Fibroblast of lung (primary cell): Measurements from ENCODE around the gene RASSF7. TPM values are rescaled to one million over a fixed set of nuclear protein-coding genes. Genes with fewer than 3 reads are reported as not detected.

ENCODE experiments used
- DNase-seq, 2 donors: peaks; one replicate each; pipeline versions ENCODE4 v3.0.0 to v3.0.0-alpha.2; 2010; ENCODE audit warnings: low read depth in 2 of 2
- H2AFZ ChIP-seq: 2 replicates; pipeline ENCODE4 v1.5.1; 2012; ENCODE audit warnings: low read length, control low read depth, inconsistent platforms
- H3K27ac ChIP-seq: 2 replicates; pipeline ENCODE4 v1.5.1; 2011; ENCODE audit warnings: low read length, control low read depth; ENCODE audit not compliant: insufficient read depth
- H3K27me3 ChIP-seq: 2 replicates; pipeline ENCODE4 v1.5.1; 2011; ENCODE audit warnings: mild to moderate bottlenecking, low read length; ENCODE audit not compliant: control insufficient read depth, insufficient read depth
- H3K36me3 ChIP-seq: 2 replicates; pipeline ENCODE4 v1.5.1; 2011; ENCODE audit warnings: low read length; ENCODE audit not compliant: control insufficient read depth, insufficient read depth
- H3K4me1 ChIP-seq: 2 replicates; pipeline ENCODE4 v1.5.1; 2011; ENCODE audit warnings: low read length; ENCODE audit not compliant: control insufficient read depth, insufficient read depth; ENCODE audit errors: extremely low read depth
- H3K4me2 ChIP-seq: 2 replicates; pipeline ENCODE4 v1.5.1; 2011; ENCODE audit warnings: low read length, control low read depth; ENCODE audit not compliant: insufficient read depth; ENCODE audit errors: extremely low read depth
- H3K4me3 ChIP-seq, 4 experiments: fragments of 200-600 bp in 1 of 4; sonication (generic) in 1 of 4; replicated peaks in 1 of 4; 2 replicates each; pipeline ENCODE4 v1.5.1; 2011 to 2016; ENCODE audit warnings: low read length in 4 of 4, low read depth in 3 of 4, mild to moderate bottlenecking in 3 of 4, control low read depth in 2 of 4, inconsistent platforms in 1 of 4, mixed read lengths in 1 of 4; ENCODE audit not compliant: insufficient read depth in 1 of 4; ENCODE audit errors: control extremely low read depth in 1 of 4
- H3K79me2 ChIP-seq: 2 replicates; pipeline ENCODE4 v1.5.1; 2012; ENCODE audit warnings: mild to moderate bottlenecking, low read length, inconsistent platforms; ENCODE audit not compliant: control insufficient read depth, insufficient read depth
- H3K9ac ChIP-seq: 2 replicates; pipeline ENCODE4 v1.5.1; 2011; ENCODE audit warnings: mild to moderate bottlenecking, low read length, control low read depth; ENCODE audit not compliant: insufficient read depth
- H3K9me3 ChIP-seq: 2 replicates; pipeline ENCODE4 v1.5.1; 2012; ENCODE audit warnings: low read depth, low read length; ENCODE audit not compliant: control insufficient read depth, insufficient read depth
- H4K20me1 ChIP-seq: 2 replicates; pipeline ENCODE4 v1.5.1; 2011; ENCODE audit warnings: low read length; ENCODE audit not compliant: control insufficient read depth, insufficient read depth; ENCODE audit errors: extremely low read depth
- CTCF ChIP-seq, 2 donors: IDR thresholded peaks in 1 of 2; conservative IDR thresholded peaks in 1 of 2; 1 replicate in 1 of 2; 2 replicates in 1 of 2; pipeline ENCODE4 v1.5.1; 2011 to 2012; ENCODE audit warnings: low read length in 2 of 2, control low read depth in 1 of 2, inconsistent platforms in 1 of 2, low read depth in 1 of 2, mild to moderate bottlenecking in 1 of 2
- EZH2 ChIP-seq: IDR thresholded peaks from 2 replicates; pipeline ENCODE4 v1.5.1; 2012; ENCODE audit warnings: low read length, control low read depth, mild to moderate bottlenecking; ENCODE audit errors: missing control alignments
- polyA minus RNA-seq: library from RNA; depleted of rRNA, polyadenylated mRNA; stranded (reverse); fragments of >200 nt; gene quantifications from 2 replicates; pipeline ENCODE4 v1.2.3, GENCODE V29; 2011; ENCODE audit warnings: low replicate concordance
- polyA plus RNA-seq, 2 donors: library from polyadenylated mRNA; depleted of rRNA in 1 of 2; stranded (reverse) in 1 of 2; unstranded in 1 of 2; fragments of >200 nt; gene quantifications; 2 replicates each; pipeline ENCODE4 v1.2.1, GENCODE V29; 2011 to 2012; ENCODE audit warnings: missing spikeins in 1 of 2
- total RNA-seq: library from RNA; depleted of rRNA; stranded (reverse); fragments of >200 nt; gene quantifications from 2 replicates; pipeline ENCODE4 v1.2.1, GENCODE V29; 2014

Gene RASSF7, protein sequence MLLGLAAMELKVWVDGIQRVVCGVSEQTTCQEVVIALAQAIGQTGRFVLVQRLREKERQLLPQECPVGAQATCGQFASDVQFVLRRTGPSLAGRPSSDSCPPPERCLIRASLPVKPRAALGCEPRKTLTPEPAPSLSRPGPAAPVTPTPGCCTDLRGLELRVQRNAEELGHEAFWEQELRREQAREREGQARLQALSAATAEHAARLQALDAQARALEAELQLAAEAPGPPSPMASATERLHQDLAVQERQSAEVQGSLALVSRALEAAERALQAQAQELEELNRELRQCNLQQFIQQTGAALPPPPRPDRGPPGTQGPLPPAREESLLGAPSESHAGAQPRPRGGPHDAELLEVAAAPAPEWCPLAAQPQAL
- 1.5 and 2.8 TPM in 2 replicates for total RNA-seq
- polyA plus RNA-seq = 1.4 and 1.6 TPM in 2 replicates
- polyA plus RNA-seq (2012) = 2.4 and 3.6 TPM in 2 replicates
- 0.47 TPM in 1 of 2 replicates, not detected in the other for polyA minus RNA-seq

DNA sequence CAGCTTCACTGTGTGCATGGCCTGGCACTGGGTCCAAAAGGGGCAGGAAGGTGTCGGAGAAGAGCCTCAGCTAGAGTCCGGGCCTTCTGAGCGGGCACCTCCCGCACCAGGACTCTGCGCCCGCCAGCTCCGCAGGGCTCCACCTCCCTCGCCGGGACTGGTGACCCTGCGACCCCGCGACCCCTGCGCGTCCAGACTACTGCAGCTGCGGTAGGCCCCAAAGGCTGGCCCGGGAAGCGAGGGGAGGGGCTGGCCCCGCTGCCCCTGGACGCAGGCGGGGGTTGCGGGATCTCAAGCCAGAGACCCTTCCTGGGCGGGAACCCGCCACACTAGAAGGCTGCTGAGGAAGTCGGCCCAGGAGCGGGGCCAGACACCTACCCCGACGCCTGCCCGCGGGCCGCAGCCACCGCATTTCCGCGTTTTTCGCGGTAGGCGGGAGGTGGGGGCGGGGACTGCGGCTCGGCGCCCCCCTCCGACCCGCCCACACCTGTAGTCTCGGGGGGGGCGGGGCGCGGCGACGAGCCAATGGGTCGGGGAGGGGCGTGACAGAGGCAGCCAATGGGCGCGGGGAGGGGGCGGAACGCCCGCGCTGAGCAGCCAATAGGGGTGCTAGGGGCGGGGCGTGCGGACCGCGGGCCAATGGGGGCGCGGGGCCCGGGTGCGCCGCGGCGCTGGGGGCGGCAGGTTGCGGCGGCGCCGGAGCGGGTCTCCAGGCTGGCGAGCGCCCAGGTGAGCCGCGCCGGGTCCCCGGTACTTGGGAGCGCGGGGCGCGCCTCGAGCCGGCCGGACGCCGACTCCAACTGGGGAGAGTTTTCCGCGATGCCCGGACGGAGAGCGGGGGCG lies at the start of gene RASSF7, which contains the start of gene LMNTD2:
Gene RASSF7 (plus strand): TSS at position 666 of the 843 bp plus-strand sequence. CDS start 799 bp downstream, outside the sequence.
Gene LMNTD2 (minus strand): TSS at position 434 of the 843 bp plus-strand sequence. CDS start 22 bp downstream, at position 412.
- Histone ChIP-seq H2AFZ (peak within 1 kb of the TSS; percentile 17), H3K9me3 (no peaks in the 10 kb centered on the region), H3K27me3 (peaks cover 20% of the 10 kb centered on the region), H3K27ac (no peak within 1 kb of the TSS), H3K4me2 (peak within 1 kb of the TSS; percentile 96), H3K79me2 (no peaks in the 10 kb centered on the region), H3K36me3 (no peaks in the 10 kb centered on the region), H3K9ac (peak within 1 kb of the TSS; percentile 23), H3K4me3 (peak within 1 kb of the TSS; percentile 19 to 60 (median 56)), H3K4me1 (peaks cover 4% of the 10 kb centered on the region), H4K20me1 (no peaks in the 10 kb centered on the region)
- peak; percentile 64 to 69 for DNase-seq
- no peak for TF ChIP-seq CTCF (conservative IDR thresholded peaks at IDR 0.05 in 1 of 2, IDR thresholded peaks at IDR 0.05 in 1 of 2; ENCODE audit: low read depth in 1 of 2, low read length in 2 of 2)
- TF ChIP-seq EZH2 = no peak

DNA sequence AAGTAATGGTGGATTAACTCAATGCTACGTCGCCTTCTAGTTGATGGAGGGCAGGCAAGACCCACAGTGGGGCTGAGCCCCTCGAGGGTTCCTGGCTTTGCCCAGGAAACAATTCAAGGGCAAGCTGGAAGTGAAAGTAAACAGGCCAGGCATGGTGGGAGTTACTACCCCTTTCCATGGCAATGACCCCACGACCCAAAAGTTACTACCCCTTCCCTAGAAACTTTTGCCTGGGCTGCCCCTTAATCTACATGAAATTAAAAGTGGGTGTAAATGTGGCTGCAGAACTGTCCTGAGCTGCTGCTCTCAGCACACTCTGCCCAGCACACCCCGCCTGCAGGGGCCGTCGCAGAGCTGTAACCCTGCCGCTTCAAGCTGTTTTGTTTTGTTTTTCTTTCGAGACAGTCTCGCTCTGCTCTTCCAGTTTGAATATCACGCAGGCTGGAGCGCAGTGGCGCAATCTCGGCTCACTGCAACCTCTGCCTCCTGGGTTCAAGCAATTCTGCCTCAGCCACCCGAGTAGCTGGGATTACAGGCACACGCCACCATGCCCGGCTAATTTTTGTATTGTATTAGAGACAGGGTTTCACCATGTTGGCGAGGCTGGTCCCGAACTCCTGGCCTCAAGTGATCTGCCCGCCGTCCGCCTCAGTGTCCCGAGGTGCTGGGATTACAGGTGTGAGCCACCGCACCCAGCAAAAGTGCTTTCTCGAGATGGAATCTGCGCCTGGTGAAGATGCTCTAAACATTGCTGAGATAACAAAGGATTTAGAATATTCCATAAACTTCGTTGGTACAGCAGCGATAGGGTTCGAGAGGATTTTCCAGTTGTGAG lies 47.8 kb upstream of the RASSF7 start:
- no peak for DNase-seq
- no peaks in the 10 kb centered on the region for H3K79me2 ChIP-seq
- no peaks in the 10 kb centered on the region for H3K9me3 ChIP-seq

More for the DNA sequence above, 47.8 kb upstream of the RASSF7 start:
- Histone ChIP-seq H3K4me3 (no peak overlapping the region), H3K4me1 (no peaks in the 10 kb centered on the region), H2AFZ (no peak overlapping the region), H3K4me2 (no peak overlapping the region), H3K9ac (no peak overlapping the region), H3K27me3 (no peaks in the 10 kb centered on the region), H3K36me3 (peaks cover 2% of the 10 kb centered on the region), H4K20me1 (no peaks in the 10 kb centered on the region), H3K27ac (no peak overlapping the region)
- TF ChIP-seq CTCF (conservative IDR thresholded peaks at IDR 0.05 in 1 of 2, IDR thresholded peaks at IDR 0.05 in 1 of 2; ENCODE audit: low read depth in 1 of 2, low read length in 2 of 2) = no peak
- no peak for TF ChIP-seq EZH2
